Stomach (tissue), 9 donors: ENCODE data around the gene CD48. TPM values are rescaled to one million over a fixed set of nuclear protein-coding genes. Genes with fewer than 3 reads are reported as not detected.

ENCODE experiments used
- DNase-seq, 2 donors: peaks; one replicate each; pipeline versions ENCODE4 v3.0.0 to v3.0.0-alpha.2; 2013 to 2019
- H3K27ac ChIP-seq, 5 donors: fragments of 200-600 bp in 4 of 5; sonication (generic) in 4 of 5; one replicate each; pipeline ENCODE4 v1.5.1; 2013 to 2019; ENCODE audit warnings: mild to moderate bottlenecking in 1 of 5, moderate library complexity in 1 of 5
- H3K27me3 ChIP-seq, 3 donors: fragments of 200-600 bp; sonication (generic); one replicate each; pipeline ENCODE4 v1.5.1; 2017 to 2019; ENCODE audit warnings: mixed run types in 1 of 3
- H3K36me3 ChIP-seq, 4 donors: fragments of 200-600 bp; sonication (generic); 1 replicate in 3 of 4; 2 replicates in 1 of 4; pipeline ENCODE4 v1.5.1; 2016 to 2019
- H3K4me1 ChIP-seq, 4 donors: fragments of 200-600 bp; sonication (generic); one replicate each; pipeline ENCODE4 v1.5.1; 2016 to 2019
- H3K4me3 ChIP-seq, 4 donors: fragments of 200-600 bp; sonication (generic) in 3 of 4; one replicate each; pipeline ENCODE4 v1.5.1; 2016 to 2019; ENCODE audit warnings: mild to moderate bottlenecking in 1 of 4
- H3K9me3 ChIP-seq, 4 donors: fragments of 200-600 bp; sonication (generic); one replicate each; pipeline ENCODE4 v1.5.1; 2016 to 2019
- EP300 ChIP-seq: sonication (generic); formaldehyde crosslinking; IDR thresholded peaks from one replicate; pipeline ENCODE4 v1.6.1; 2017; ENCODE audit warnings: antibody characterized with exemption
- POLR2A ChIP-seq, 4 donors: fragments of 450-650 bp; IDR thresholded peaks; one replicate each; pipeline ENCODE4 v1.6.1; 2016; ENCODE audit warnings: antibody characterized with exemption in 4 of 4, control low read depth in 2 of 4, mild to moderate bottlenecking in 1 of 4, moderate library complexity in 1 of 4
- POLR2AphosphoS5 ChIP-seq, 3 donors: sonication (generic); formaldehyde crosslinking; IDR thresholded peaks; one replicate each; pipeline ENCODE4 v1.6.1; 2016; ENCODE audit warnings: antibody characterized with exemption in 3 of 3
- WGBS, 5 donors: extraction: QIAGEN DNeasy Blood & Tissue Kit in 3 of 5; methylation state at CpG; one replicate each; pipeline versions ENCODE4 v1.1.5 to v1.1.7; 2013 to 2018; 5-methylcytosine and 5-hydroxymethylcytosine counted together
- intact Hi-C: fragments of 100-400 bp; cut with DNase I; formaldehyde crosslinking; loops from one replicate; pipeline ENCODE4 v1.15.1; 2023; ENCODE audit warnings: low total_unique reads
- polyA plus RNA-seq, 3 donors: library from polyadenylated mRNA; stranded (reverse); fragments of 200-250 nt; gene quantifications; one replicate each; pipeline ENCODE4 v1.2.3, GENCODE V29; 2013
- total RNA-seq, 5 donors: library from RNA; depleted of rRNA; stranded (reverse); fragments of >200 nt; gene quantifications; one replicate each; pipeline versions ENCODE4 v1.1.0 to v1.2.3, GENCODE V29; 2014 to 2016
- TF ChIP-seq, protein P1 (sequence below), 7 experiments: fragments of 450-650 bp in 4 of 7; fragments of 200-600 bp in 3 of 7; sonication (generic) in 3 of 7; IDR thresholded peaks; one replicate each; pipeline ENCODE4 v1.5.1; 2016 to 2019; ENCODE audit warnings: antibody characterized with exemption in 7 of 7, control low read depth in 2 of 7, mild to moderate bottlenecking in 1 of 7
- donor health status: healthy with polysubstance abuse.
- donor health status: Bipolar disorder and iron deficiency.
- donor health status: healthy.

CD48 gene
- total and polyA plus RNA-seq, 8 donors = 0.58 to 23.7 (median 8.8) TPM; not detected in 2

DNA sequence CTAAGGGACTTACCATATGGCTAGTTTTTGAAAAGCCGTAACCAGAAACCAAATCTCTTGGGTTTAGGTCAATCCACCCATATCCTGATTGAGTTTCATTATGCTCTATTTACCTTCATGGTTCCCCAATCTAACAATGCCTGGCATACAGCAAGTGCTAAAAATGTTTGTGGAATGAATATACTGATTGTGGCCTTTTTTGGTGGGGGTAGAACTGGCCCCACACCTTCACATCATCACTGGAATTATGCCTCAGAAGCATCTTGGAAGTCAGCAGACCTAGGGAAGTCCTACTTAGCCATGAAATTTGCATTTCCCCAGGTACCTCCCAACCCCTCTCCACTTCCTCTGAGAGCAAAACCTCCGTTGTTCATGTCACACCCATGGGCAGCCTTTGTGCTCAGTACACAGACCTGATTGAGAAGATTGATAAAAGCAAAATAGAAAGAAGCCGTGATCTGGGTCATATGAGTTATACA is 47.0 kb downstream of the CD48 start:
- Histone ChIP-seq H3K4me3 (no peak overlapping the region), H3K4me1 (peaks cover 0 to 26% (median 4%) of the 10 kb centered on the region in 4 donors), H3K9me3 (peaks cover 0 to 6% (median 3%) of the 10 kb centered on the region in 4 donors), H3K27ac (peak overlapping the region in 3 of 5 donors; percentile 2 to 80 (median 71)), H3K27me3 (no peaks in the 10 kb centered on the region), H3K36me3 (no peaks in the 10 kb centered on the region)
- intact Hi-C loops = no loop called here
- TF ChIP-seq, protein P1, sequence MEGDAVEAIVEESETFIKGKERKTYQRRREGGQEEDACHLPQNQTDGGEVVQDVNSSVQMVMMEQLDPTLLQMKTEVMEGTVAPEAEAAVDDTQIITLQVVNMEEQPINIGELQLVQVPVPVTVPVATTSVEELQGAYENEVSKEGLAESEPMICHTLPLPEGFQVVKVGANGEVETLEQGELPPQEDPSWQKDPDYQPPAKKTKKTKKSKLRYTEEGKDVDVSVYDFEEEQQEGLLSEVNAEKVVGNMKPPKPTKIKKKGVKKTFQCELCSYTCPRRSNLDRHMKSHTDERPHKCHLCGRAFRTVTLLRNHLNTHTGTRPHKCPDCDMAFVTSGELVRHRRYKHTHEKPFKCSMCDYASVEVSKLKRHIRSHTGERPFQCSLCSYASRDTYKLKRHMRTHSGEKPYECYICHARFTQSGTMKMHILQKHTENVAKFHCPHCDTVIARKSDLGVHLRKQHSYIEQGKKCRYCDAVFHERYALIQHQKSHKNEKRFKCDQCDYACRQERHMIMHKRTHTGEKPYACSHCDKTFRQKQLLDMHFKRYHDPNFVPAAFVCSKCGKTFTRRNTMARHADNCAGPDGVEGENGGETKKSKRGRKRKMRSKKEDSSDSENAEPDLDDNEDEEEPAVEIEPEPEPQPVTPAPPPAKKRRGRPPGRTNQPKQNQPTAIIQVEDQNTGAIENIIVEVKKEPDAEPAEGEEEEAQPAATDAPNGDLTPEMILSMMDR (IDR thresholded peaks at IDR 0.05) = no peak
- no peak for TF ChIP-seq EP300
- TF ChIP-seq POLR2A (IDR thresholded peaks at IDR 0.05) = no peak
- TF ChIP-seq POLR2AphosphoS5 (IDR thresholded peaks at IDR 0.05) = no peak
- no peak for DNase-seq
- 44 to 66% (median 51%) methylated on average over 3 of the region's 3 CpGs for WGBS, 5 donors

- intact Hi-C loops = no loop called here
- WGBS, 5 donors = 78 to 85% (median 82%) methylated on average over 4 of the region's 4 CpGs
- H3K27ac ChIP-seq = no peak overlapping the region
Measured at GRCh38 chr1:160662910-160663309, 48.7 kb downstream of the CD48 start.

DNA sequence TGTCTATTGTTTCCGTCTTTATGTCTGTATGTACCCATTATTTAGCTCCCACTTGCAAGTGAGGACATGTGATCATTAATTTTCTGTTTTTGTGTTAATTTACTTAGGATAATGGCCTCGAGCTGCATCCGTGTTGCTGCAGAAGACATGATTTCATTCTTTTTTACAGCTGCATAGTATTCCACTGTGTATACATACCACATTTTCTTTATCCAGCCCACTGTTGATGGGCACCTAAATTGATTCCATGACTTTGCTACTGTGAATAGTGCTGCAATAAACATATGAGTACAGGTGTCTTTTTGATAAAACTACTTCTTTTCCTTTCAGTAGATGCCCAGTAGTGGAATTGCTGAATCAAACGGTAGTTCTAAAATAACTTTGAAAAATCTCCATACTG is 52.1 kb downstream of the CD48 start:
- Histone ChIP-seq H3K4me1 (peaks cover 0 to 17% (median 0%) of the 10 kb centered on the region in 4 donors), H3K4me3 (no peak overlapping the region), H3K36me3 (no peaks in the 10 kb centered on the region), H3K9me3 (peaks cover 0 to 2% (median 0%) of the 10 kb centered on the region in 4 donors), H3K27me3 (no peaks in the 10 kb centered on the region), H3K27ac (no peak overlapping the region)
- 94 to 96% (median 95%) methylated on average over 4 of the region's 4 CpGs for WGBS, 5 donors
- TF ChIP-seq, protein P1 (IDR thresholded peaks at IDR 0.05) = no peak
- no peak for TF ChIP-seq POLR2A (IDR thresholded peaks at IDR 0.05)
- intact Hi-C loops = no loop called here
- no peak for DNase-seq

More at GRCh38 chr1:160662910-160663309, 48.7 kb downstream of the CD48 start:
- Histone ChIP-seq H3K4me3 (no peak overlapping the region), H3K4me1 (peaks cover 0 to 35% (median 4%) of the 10 kb centered on the region in 4 donors), H3K27me3 (no peaks in the 10 kb centered on the region), H3K36me3 (no peaks in the 10 kb centered on the region), H3K9me3 (peaks cover 0 to 2% (median 0%) of the 10 kb centered on the region in 4 donors)
- TF ChIP-seq, protein P1 (IDR thresholded peaks at IDR 0.05) = no peak
- TF ChIP-seq POLR2A (IDR thresholded peaks at IDR 0.05) = no peak
- TF ChIP-seq POLR2AphosphoS5 (IDR thresholded peaks at IDR 0.05) = no peak
- no peak for TF ChIP-seq EP300
- DNase-seq = no peak

GRCh38 chr1:160658814-160659193 is 52.8 kb downstream of the CD48 start:
- 86 to 94% (median 91%) methylated on average over 1 to 2 of the region's 2 CpGs for WGBS, 5 donors
- no peak for DNase-seq
- Histone ChIP-seq H3K27ac (no peak overlapping the region), H3K27me3 (no peaks in the 10 kb centered on the region), H3K4me3 (no peak overlapping the region), H3K36me3 (no peaks in the 10 kb centered on the region), H3K4me1 (peaks cover 0 to 15% (median 0%) of the 10 kb centered on the region in 4 donors), H3K9me3 (peaks cover 0 to 2% (median 0%) of the 10 kb centered on the region in 4 donors)
- intact Hi-C loops = no loop called here
- no peak for TF ChIP-seq POLR2AphosphoS5 (IDR thresholded peaks at IDR 0.05)
- no peak for TF ChIP-seq POLR2A (IDR thresholded peaks at IDR 0.05)
- TF ChIP-seq, protein P1 (IDR thresholded peaks at IDR 0.05) = no peak
- TF ChIP-seq EP300 = no peak
